Activated CD4-positive, alpha-beta T cell treated with anti-CD3 and anti-CD28 coated beads for 4 hours (primary cell): ENCODE measurements around the gene KRT16.
"Not testable (repeated sequence)": the region's sequence is repeated elsewhere in the genome, so short reads cannot be mapped to it uniquely, and the experiment has no call there.

ENCODE experiments used
- DNase-seq, 2 donors: peaks; one replicate each; pipeline ENCODE4 v3.0.0-alpha.2; 2020

KRT16 gene

DNA sequence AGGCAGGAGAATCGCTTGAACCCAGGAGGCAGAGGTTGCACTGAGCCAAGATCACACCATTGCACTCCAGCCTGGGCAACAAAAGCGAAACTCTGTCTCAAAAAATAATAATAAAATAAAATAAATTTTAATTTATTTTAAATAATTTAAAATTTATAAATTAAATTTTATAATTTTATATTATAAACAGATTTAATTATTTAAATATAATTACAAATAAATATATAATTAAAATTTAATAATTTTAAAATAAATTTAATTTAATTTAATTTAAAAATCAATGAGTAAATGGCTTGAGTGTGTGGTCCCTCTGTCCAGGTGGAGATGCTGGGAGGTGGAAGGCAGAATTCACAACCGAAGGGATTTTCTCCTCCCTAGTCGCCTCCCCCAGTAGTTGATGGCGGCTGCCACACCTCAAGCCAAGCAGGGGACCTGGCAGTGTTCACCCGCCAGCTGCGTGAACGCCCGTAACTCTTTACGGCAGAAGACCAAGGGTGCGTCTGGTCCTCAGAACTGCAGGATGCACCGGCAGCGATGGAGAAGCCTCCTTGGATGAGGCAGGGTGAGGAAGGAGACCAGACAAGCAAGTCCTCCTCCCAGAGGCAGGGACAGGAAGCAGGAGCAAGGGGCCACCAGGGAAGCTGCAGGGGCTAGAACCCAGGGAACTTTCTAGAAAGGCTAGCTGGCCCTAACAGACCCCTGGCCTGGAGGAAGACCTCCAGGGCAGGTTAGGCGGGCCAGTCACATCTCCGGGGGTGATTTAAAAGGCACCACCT lies 34.7 kb upstream of the KRT16 start:
- DNase-seq = no peak

DNA sequence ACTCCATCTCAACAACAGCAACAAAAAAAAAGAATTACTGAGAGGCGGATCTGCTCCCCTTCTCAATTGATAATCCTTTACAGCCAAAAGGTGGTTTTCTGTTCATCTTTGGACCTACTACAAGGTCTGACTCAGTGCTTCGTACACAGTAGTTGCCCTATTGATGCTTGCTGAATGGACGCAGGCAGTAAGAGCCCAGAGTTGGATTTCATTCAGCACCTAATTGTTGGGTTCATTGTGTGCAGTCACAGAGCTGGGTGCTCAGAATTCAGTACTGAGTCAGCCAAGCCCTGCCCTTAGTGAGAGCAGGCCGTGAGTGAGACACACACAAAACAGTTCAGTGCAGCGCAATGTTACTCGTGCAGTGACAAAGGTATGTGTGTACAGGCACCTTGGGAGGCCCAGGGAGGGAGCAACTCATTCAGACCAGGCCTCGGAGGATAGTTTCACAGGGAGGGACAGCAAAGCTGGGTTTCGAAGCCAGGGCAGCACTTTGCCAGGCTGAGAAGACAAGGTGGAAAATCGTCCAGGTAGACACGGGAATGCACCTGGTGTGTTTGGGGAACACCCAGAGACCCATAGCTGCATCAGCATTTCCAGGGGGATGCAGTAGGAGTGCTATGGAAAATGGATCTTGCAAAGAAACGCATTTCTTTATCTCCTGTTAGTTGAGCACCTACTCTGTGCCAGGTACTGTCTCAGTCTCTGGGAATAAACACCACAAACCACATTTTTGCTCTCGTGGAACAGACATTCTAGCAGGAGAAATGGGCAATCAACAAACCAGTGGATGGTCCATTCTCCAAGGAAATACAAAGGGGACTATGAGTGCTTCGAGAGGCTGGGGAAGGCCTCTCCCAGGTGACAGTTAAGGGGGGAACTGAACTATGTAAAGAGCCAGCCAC lies 29.9 kb upstream of the KRT16 start:
- no peak for DNase-seq

DNA sequence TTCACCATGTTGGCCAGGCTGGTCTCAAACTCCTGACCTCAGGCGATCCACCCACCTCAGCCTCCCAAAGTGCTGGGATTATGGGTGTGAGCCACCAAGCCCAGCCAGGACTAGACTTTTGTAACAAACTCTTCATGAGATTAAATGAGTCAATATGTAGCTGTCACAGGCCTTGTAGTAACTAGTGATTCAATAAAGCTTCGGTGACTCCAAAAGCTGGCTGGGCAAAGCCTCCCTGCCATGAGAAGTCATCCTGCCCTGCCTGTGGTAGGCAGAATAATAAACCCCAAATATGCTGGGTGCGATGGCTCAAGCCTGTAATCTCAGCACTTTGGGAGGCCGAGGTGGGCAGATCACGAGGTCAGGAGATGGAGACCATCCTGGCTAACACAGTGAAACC lies 28.0 kb upstream of the KRT16 start:
- DNase-seq = not testable (repeated sequence)

GRCh38 chr17:41639492-41640473 lies 27.2 kb upstream of the KRT16 start:
- no peak for DNase-seq

GRCh38 chr17:41638941-41639340 lies 26.4 kb upstream of the KRT16 start:
- no peak for DNase-seq

- no peak for DNase-seq
Observed at GRCh38 chr17:41638194-41638593, 25.6 kb upstream of the KRT16 start.

DNA sequence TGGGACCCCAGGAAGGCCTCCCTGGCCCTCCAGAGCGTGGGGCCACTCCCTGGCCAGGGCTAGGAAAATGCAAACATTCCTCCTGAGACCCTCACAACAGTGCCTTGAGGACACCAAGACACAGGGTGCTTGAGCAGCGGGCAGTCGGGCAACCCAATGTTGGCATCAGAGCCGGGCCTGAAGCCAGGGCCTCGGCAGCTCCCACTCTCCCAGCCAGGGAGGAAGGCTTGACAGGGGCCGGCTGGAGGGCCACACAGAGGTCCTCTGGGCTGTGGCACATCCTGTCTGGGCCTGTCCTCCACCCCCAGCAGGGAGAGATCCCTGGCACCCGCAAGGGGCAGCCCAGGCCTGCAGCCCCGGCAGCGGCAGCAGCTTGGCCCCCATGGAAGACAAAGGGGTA lies 24.1 kb upstream of the KRT16 start:
- DNase-seq = no peak

- DNase-seq = no peak
Observed at GRCh38 chr17:41635121-41636097, 22.8 kb upstream of the KRT16 start.

- no peak for DNase-seq
Observed at GRCh38 chr17:41634639-41635038, 22.1 kb upstream of the KRT16 start.

- no peak for DNase-seq
Observed at GRCh38 chr17:41633556-41634199, 21.1 kb upstream of the KRT16 start.

GRCh38 chr17:41632482-41633105 lies 20.0 kb upstream of the KRT16 start:
- no peak for DNase-seq

GRCh38 chr17:41631898-41632285 lies 19.3 kb upstream of the KRT16 start:
- no peak for DNase-seq

DNA sequence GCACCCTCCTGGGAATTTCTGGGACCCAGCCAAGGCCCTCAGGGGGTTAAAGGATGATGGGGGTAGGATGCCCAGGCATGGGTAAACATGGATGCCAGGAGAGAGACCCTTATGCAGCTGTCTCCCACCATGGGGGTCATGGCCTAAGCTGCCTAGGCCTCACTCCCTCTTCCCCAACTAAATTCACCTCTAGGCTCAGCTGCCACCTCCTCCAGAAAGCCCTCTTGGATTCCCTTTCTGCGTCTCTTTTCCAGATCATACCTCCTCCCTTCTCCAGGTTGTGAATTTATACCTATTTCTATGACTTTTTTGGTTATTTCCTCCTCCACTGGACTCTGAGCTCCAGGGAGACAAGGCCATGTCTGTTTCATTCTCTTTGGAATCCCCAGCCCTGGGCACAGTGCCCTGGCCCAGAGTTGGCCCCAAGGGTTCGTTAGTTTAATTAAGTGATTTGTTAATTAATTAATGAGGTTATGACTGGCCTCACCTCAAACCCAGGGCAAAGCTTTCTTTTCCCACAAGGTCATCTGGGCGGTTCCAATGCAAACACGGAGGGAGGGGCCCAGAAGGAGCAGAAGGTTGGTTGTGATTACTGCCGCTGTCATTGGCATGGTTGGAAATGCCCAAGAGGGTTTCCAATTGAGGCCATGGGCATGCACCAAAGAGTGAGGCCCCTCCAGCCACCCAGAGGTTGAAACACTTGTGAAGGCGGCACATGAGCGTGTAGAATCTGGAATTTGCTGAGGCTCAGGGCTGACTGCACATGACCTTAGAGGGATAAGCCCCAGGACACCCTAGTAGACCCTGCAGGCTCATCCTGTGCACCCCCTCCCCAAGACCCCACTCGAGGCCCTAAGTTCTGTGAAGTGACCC lies 18.7 kb upstream of the KRT16 start:
- DNase-seq = no peak

GRCh38 chr17:41629826-41630670 lies 17.5 kb upstream of the KRT16 start:
- DNase-seq = no peak

DNA sequence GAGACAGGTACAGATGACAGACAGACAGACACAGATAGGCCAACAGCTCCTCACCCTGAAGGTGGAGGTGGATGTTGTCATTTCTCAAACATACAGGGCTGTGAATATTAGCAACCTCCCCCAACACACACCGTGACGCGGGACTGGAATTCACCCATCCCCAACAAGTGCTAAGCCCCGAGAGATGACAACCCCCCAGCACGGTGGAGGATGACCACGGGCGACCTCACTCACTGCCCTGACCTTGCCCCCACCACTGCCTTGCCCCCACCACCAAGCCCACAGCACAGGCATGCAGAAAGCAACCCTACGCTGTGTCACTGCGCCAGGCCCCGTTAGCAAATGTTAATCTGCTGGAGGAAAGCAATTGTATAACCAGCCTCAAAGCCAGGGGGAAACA lies 16.7 kb upstream of the KRT16 start:
- no peak for DNase-seq

- not testable (repeated sequence) for DNase-seq
Observed at GRCh38 chr17:41628621-41629255, 16.2 kb upstream of the KRT16 start.

GRCh38 chr17:41628073-41628370 lies 15.5 kb upstream of the KRT16 start:
- DNase-seq = not testable (repeated sequence)
